ENCODE data around the gene ADGRG7. TPM values are rescaled to one million over a fixed set of nuclear protein-coding genes. Genes with fewer than 3 reads are reported as not detected.

Gene ADGRG7, protein sequence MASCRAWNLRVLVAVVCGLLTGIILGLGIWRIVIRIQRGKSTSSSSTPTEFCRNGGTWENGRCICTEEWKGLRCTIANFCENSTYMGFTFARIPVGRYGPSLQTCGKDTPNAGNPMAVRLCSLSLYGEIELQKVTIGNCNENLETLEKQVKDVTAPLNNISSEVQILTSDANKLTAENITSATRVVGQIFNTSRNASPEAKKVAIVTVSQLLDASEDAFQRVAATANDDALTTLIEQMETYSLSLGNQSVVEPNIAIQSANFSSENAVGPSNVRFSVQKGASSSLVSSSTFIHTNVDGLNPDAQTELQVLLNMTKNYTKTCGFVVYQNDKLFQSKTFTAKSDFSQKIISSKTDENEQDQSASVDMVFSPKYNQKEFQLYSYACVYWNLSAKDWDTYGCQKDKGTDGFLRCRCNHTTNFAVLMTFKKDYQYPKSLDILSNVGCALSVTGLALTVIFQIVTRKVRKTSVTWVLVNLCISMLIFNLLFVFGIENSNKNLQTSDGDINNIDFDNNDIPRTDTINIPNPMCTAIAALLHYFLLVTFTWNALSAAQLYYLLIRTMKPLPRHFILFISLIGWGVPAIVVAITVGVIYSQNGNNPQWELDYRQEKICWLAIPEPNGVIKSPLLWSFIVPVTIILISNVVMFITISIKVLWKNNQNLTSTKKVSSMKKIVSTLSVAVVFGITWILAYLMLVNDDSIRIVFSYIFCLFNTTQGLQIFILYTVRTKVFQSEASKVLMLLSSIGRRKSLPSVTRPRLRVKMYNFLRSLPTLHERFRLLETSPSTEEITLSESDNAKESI
- total RNA-seq, result not detected

DNA sequence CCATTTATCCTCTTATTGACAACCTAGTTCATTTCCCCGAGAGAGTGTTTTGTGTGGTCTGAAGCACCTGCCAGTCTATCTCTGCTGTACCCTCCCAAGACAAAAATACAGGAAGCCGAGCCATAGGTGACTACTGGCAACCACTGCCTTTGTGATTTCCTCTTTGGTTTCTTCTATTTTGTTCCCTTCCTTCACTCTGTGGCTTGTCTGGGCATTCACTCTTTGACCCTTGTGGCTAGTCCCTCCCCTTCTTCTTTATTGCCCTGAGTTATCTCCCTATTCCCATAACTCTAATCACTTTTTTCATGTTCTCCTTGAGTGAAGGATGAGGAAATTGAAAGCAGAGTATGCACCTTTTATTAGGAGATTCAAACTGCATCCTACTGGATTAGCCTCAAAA is at the start of gene ADGRG7:
ADGRG7 (plus strand) TSS at position 297 of the 400 bp plus-strand sequence. CDS start 256 bp downstream, outside the sequence.
- Histone ChIP-seq H3K9me3 (no peaks in the 10 kb centered on the region), H3K27ac (no peak within 1 kb of the TSS), H3K27me3 (no peaks in the 10 kb centered on the region), H3K4me3 (no peak within 1 kb of the TSS), H3K36me3 (no peaks in the 10 kb centered on the region), H3K4me1 (no peaks in the 10 kb centered on the region)
- no peak for DNase-seq (ENCODE audit: low spot score in 2 of 2)
- intact Hi-C loops (cut with DNase I), result no loop called here
- TF ChIP-seq, protein P1, sequence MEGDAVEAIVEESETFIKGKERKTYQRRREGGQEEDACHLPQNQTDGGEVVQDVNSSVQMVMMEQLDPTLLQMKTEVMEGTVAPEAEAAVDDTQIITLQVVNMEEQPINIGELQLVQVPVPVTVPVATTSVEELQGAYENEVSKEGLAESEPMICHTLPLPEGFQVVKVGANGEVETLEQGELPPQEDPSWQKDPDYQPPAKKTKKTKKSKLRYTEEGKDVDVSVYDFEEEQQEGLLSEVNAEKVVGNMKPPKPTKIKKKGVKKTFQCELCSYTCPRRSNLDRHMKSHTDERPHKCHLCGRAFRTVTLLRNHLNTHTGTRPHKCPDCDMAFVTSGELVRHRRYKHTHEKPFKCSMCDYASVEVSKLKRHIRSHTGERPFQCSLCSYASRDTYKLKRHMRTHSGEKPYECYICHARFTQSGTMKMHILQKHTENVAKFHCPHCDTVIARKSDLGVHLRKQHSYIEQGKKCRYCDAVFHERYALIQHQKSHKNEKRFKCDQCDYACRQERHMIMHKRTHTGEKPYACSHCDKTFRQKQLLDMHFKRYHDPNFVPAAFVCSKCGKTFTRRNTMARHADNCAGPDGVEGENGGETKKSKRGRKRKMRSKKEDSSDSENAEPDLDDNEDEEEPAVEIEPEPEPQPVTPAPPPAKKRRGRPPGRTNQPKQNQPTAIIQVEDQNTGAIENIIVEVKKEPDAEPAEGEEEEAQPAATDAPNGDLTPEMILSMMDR (IDR thresholded peaks at IDR 0.05), result no peak

DNA sequence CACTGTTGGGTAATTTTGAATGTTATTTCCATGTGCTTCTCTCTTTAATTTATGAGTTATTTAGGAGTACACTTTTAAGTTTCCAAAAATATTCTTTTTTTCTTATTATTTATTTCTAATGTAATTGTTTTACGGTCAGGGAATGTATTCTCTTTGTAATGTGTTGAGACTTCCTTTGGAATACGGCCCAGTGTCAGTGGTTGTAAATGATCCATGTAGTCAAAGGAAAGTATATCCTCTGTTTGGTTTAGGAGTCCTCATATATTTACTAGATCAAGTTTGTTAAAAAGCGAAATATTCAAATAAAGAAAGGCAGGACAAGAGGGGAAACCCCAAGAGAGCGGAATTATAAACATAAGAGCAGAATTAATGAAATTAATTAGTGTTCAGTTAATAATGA is 49.0 kb upstream of the ADGRG7 start:
- Histone ChIP-seq H3K27me3 (no peaks in the 10 kb centered on the region), H3K27ac (no peak overlapping the region), H3K4me3 (no peak overlapping the region), H3K9me3 (no peaks in the 10 kb centered on the region), H3K4me1 (no peaks in the 10 kb centered on the region), H3K36me3 (peaks cover 0 to 3% of the 10 kb centered on the region in 2 donors)
- no peak for DNase-seq (ENCODE audit: low spot score in 2 of 2)
- intact Hi-C loops (cut with DNase I), result no loop called here
- TF ChIP-seq, protein P1 (IDR thresholded peaks at IDR 0.05), result no peak

DNA sequence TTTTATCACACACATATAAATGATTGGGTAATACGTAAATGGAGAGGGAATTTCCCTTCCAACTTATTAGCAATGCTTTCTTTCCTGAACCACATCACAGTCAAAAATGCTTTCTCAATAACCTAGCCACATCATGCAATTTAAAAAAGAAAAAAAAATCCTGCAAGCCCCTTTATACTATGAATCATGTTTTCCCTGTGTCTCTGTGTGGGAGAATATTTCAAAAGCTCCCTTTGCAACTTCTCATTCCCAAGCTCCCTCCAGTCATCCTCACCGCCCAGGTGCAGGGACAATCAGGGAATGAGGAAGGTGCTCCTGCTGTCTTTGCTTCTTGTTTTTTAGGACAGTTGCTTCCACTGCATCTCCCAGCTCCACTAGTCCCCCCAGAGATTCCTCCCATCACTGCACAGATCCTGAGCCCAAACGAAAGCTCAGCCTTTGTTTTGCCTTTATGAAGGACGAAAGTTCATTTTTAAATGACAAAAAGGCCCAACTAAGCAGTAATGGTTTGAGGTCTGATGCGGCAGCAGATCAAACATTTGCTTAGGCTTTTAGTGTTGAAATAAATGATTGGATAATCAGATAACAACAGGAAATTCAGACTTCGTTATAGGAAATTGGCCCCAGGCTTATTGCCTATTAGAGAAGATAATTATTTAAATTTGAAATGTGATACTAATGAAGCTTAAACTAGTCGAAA is 47.8 kb upstream of the ADGRG7 start:
- DNase-seq (ENCODE audit: low spot score in 2 of 2), result no peak
- H3K4me3 ChIP-seq, result no peak overlapping the region
- no peak overlapping the region for H3K27ac ChIP-seq
- TF ChIP-seq, protein P1 (IDR thresholded peaks at IDR 0.05), result no peak
- H3K9me3 ChIP-seq, result no peaks in the 10 kb centered on the region
- H3K27me3 ChIP-seq, result no peaks in the 10 kb centered on the region
- intact Hi-C loops (cut with DNase I), result no loop called here
- H3K36me3 ChIP-seq, result peaks cover 0 to 3% of the 10 kb centered on the region in 2 donors
- no peaks in the 10 kb centered on the region for H3K4me1 ChIP-seq

DNA sequence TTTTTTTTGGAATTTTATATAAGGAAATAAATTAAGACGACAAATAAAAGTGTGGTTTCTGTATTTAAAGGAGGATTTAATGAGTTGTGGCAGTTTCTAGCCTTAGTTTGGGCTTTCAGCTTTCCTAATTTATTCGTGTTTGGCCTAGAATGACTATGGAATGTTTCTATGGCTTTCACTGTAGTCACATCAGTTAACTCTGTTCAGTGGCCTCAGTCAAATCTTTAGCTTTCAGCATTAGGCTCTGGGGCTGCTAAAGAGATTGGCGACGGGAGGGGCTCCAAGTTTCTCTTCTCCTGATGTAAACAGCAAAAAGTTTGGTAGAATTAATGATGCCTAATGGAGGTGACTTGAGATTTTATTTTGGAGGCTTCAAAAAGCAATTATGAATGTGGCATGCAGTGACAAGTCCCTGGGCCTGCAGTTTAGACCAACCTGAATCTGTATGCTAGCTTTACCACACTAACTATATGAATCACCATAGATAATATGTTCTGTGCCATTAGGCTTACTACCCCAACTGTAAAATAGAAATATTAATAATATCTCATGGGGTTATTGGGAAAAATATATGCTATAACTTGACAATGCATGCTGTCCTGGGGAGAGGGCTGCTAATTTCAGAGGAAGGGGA is 47.1 kb upstream of the ADGRG7 start:
- DNase-seq (ENCODE audit: low spot score in 2 of 2), result no peak
- H3K27me3 ChIP-seq, result no peaks in the 10 kb centered on the region
- intact Hi-C loops (cut with DNase I), result no loop called here
- H3K9me3 ChIP-seq, result no peaks in the 10 kb centered on the region
- TF ChIP-seq, protein P1 (IDR thresholded peaks at IDR 0.05), result no peak
- no peak overlapping the region for H3K4me3 ChIP-seq
- no peaks in the 10 kb centered on the region for H3K4me1 ChIP-seq
- H3K36me3 ChIP-seq, result peaks cover 0 to 3% of the 10 kb centered on the region in 2 donors
- no peak overlapping the region for H3K27ac ChIP-seq

DNA sequence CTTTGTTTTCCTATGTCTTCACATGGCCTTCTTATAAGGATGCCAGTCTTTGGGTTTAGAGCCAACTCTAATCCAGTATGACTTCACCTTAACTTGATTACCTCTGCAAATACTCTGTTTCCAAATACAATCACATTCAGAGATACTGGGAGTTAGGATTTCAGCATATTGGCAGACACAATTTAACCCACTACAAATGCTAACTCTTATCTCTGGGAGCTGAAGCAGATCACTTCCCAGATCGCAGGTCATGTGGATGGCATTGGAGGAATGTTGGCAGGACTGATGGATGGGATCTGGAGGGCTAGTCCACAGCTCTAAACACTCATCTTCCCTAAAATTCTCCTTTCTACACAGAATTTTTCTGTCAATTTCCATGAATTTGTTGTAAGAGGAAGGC is 46.2 kb upstream of the ADGRG7 start:
- peaks cover 0 to 3% of the 10 kb centered on the region in 2 donors for H3K36me3 ChIP-seq
- intact Hi-C loops (cut with DNase I), result no loop called here
- no peaks in the 10 kb centered on the region for H3K27me3 ChIP-seq
- no peaks in the 10 kb centered on the region for H3K9me3 ChIP-seq
- DNase-seq (ENCODE audit: low spot score in 2 of 2), result no peak
- H3K4me3 ChIP-seq, result no peak overlapping the region
- no peak overlapping the region for H3K27ac ChIP-seq
- no peaks in the 10 kb centered on the region for H3K4me1 ChIP-seq
- TF ChIP-seq, protein P1 (IDR thresholded peaks at IDR 0.05), result no peak
